Measurements from ENCODE around the gene CHRNB4.

Gene CHRNB4

DNA sequence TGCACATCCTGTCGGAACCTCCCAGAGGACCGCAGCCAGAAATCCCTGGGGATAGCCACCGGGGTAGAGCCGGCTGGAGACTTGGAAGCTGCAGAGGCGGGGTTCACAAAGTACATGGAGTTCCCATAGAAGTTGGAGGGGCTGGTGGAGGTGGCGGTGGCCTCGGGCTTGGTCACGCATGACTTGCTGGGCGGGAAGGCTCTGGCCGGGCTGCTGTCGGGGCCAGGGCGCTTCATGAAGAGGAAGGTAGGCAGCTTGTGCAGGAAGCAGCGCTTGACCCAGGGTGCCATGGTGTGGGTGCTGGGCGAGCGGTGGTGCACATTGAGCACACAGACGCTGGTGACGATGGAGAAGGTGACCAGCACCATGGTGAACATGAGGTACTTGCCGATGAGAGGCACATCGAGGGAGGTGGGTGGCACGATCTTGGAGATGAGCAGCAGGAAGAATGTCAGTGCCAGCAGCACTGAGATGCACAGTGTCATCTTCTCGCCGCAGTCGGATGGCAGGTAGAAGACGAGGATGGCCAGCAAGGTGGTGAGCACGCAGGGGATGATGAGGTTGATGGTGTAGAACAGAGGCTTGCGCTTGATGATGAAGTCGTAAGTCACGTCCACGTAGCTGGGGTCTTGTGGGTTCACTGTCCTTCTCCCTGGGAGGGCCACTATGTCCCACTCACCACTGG lies 11.8 kb downstream of the CHRNB4 start:
- H3K4me3 ChIP-seq (ENCODE audit: control insufficient read depth, low read depth, low read length), result no peak overlapping the region
- DNase-seq (ENCODE audit: low read depth), result no peak
- TF ChIP-seq, protein P1, sequence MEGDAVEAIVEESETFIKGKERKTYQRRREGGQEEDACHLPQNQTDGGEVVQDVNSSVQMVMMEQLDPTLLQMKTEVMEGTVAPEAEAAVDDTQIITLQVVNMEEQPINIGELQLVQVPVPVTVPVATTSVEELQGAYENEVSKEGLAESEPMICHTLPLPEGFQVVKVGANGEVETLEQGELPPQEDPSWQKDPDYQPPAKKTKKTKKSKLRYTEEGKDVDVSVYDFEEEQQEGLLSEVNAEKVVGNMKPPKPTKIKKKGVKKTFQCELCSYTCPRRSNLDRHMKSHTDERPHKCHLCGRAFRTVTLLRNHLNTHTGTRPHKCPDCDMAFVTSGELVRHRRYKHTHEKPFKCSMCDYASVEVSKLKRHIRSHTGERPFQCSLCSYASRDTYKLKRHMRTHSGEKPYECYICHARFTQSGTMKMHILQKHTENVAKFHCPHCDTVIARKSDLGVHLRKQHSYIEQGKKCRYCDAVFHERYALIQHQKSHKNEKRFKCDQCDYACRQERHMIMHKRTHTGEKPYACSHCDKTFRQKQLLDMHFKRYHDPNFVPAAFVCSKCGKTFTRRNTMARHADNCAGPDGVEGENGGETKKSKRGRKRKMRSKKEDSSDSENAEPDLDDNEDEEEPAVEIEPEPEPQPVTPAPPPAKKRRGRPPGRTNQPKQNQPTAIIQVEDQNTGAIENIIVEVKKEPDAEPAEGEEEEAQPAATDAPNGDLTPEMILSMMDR (IDR thresholded peaks at IDR 0.05; ENCODE audit: control insufficient read depth, insufficient read depth, low read depth, low read length, missing control alignments), result no peak

DNA sequence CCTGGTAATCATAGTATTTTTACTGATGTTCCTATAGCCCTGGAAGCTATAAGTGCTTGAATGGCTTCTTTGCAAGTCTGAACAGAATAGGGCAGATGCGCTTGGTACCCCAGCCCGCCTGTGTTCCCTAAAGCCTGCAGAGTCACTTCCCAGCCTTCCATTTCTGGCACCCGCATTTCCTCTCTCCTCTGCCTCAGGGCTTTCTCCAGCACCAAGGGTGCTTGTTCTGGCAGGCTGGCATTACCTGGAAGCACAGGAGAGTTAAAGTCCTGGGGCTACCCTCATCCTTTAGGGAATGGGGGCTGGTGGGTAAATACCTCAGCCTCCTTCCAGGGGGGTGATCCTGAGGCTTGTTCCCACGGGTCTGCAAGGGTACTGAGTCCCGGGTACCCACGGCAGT lies 12.8 kb downstream of the CHRNB4 start:
- TF ChIP-seq, protein P1 (IDR thresholded peaks at IDR 0.05; ENCODE audit: control insufficient read depth, insufficient read depth, low read depth, low read length, missing control alignments), result no peak
- DNase-seq (ENCODE audit: low read depth), result no peak
- no peak overlapping the region for H3K4me3 ChIP-seq (ENCODE audit: control insufficient read depth, low read depth, low read length)

DNA sequence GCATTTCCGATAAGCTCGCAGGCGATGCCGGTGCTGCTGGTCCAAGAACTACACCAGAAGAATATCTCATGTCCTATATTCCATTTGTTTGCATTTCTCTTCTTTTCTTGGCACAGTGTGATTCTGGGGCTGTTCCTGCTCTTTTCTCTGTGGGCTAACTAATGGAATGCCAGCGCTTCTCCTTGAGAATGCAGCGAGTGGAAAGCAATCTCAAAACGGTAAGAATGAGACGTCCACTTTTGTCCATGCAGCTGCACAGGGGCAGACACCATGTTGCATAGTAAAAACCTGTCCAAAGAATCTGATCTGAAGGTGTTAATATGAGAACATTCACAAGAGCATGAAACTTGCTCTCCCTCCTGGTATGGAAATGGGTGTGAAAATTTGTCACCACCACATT lies 13.7 kb downstream of the CHRNB4 start:
- TF ChIP-seq, protein P1 (IDR thresholded peaks at IDR 0.05; ENCODE audit: control insufficient read depth, insufficient read depth, low read depth, low read length, missing control alignments), result no peak
- H3K4me3 ChIP-seq (ENCODE audit: control insufficient read depth, low read depth, low read length), result no peak overlapping the region
- no peak for DNase-seq (ENCODE audit: low read depth)

DNA sequence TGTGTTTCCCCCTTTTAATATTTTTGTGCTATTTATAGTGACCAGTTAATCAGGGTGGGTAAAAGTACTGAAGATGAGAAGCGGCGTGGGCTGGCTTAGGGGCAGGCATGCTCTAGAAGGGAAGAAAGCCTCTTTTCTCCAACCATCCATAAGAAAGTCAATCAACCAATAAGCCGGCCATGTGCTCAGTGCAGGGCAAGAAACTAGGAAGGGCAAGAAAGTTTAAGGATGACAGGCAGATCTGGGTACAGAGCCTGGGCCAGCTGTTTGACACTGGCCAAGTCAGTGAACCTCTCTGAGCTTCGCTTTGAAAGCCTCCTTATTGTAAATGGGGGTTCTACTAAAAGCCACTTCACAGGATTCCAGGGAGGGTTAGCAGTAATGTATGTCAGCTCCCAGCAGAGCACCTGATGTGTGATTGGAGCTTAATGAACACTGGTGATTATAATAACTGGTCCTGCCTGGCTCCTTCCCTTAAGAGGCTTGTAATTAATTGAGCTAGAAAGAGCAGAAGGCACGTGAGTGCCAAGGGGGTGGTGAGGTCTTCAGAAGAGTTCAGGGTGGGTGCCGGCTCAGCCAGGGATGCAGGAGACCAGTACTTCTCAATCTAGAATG lies 14.5 kb downstream of the CHRNB4 start:
- no peak for DNase-seq (ENCODE audit: low read depth)
- TF ChIP-seq, protein P1 (IDR thresholded peaks at IDR 0.05; ENCODE audit: control insufficient read depth, insufficient read depth, low read depth, low read length, missing control alignments), result no peak
- H3K4me3 ChIP-seq (ENCODE audit: control insufficient read depth, low read depth, low read length), result no peak overlapping the region

DNA sequence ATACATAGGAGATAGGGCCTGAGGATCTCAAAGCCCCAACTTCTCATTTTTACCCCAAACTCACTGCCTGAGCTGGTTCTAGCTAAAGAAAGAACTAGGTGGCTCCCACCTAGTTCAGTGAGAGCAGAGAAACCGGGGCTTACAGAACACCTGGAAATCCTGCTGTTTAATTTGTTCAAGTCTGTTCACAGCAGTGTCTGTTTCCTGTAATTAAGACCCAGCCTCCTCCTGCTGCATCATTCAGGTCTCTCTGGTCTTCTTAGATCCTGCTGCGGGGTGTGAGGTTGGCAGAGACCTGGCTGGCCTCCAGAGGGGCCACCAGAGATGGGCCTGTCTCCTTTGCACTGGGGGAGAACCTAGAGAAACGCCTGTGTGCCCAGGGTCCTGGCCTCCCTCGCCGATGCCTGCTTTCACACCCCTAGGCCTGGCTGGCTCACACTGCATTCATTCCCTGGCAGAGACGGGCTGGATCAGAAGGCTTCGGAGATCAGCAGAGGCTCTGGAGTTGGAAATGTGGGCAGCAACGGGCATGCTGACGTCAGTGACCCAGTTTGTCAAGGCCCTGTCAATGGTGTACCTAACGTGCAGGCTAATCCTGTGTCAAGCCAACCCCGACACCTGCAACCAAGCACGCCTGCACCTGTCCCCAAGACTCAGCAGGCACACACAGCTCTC lies 15.3 kb downstream of the CHRNB4 start:
- TF ChIP-seq, protein P1 (IDR thresholded peaks at IDR 0.05; ENCODE audit: control insufficient read depth, insufficient read depth, low read depth, low read length, missing control alignments), result no peak
- DNase-seq (ENCODE audit: low read depth), result no peak

DNA sequence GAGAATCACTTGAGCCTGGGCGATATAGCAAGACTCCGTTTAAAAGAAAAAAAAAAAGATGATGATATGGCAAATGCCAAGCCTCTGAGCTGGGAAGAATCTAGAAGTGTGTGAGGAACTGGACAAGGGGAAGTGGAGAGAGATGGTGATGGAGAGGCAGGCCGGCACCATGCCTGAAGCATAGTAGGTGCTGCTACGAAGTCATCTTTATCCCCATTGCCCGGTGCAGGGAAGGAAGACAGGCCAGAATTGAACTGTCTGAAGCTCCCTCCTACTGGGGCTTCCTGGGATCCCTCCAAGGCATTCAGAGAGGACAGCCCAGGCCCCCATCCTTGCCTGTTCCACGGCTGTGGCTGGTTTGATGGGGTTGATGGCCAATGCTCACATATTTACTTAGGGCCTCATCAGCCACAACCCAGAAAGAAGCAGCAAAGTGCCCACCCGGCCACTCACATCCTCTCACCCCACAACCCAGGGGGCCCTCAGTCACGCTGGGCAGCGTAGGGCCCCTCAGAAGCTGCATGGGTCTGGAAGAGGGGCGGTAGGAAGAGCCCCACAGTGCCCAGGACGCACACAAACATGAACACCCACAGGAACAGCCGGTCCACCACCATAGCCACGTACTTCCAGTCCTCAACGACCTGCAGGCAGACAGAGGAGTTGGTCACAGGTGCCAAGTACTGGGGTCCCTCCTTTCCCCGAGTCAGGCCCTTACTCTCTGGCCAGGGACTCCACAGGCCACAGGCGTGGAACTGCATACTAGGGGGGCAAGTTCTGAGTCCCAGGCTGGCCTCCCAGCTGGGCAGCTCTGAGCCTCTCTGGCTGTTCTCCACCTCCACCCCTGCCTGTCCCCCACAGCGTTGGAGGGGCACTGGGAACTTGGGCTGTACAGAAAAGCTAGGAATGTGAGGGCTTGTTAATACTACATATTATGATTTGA lies 16.1 kb downstream of the CHRNB4 start:
- no peak overlapping the region for H3K4me3 ChIP-seq (ENCODE audit: control insufficient read depth, low read depth, low read length)
- TF ChIP-seq, protein P1 (IDR thresholded peaks at IDR 0.05; ENCODE audit: control insufficient read depth, insufficient read depth, low read depth, low read length, missing control alignments), result no peak
- DNase-seq (ENCODE audit: low read depth), result no peak

More for the DNA sequence above, 15.3 kb downstream of the CHRNB4 start:
- no peak overlapping the region for H3K4me3 ChIP-seq (ENCODE audit: control insufficient read depth, low read depth, low read length)
